ENCODE results near the gene PARG. TPM values are rescaled to one million over a fixed set of nuclear protein-coding genes. Genes with fewer than 3 reads are reported as not detected.
A peak's percentile ranks its signal among the peaks of the same experiment; 100 is the strongest.
"Not testable (repeated sequence)": the region's sequence is repeated elsewhere in the genome, so short reads cannot be mapped to it uniquely, and the experiment has no call there.

Gene PARG
- total RNA-seq, 1 donor from 2014 or later: 24.2 TPM

DNA sequence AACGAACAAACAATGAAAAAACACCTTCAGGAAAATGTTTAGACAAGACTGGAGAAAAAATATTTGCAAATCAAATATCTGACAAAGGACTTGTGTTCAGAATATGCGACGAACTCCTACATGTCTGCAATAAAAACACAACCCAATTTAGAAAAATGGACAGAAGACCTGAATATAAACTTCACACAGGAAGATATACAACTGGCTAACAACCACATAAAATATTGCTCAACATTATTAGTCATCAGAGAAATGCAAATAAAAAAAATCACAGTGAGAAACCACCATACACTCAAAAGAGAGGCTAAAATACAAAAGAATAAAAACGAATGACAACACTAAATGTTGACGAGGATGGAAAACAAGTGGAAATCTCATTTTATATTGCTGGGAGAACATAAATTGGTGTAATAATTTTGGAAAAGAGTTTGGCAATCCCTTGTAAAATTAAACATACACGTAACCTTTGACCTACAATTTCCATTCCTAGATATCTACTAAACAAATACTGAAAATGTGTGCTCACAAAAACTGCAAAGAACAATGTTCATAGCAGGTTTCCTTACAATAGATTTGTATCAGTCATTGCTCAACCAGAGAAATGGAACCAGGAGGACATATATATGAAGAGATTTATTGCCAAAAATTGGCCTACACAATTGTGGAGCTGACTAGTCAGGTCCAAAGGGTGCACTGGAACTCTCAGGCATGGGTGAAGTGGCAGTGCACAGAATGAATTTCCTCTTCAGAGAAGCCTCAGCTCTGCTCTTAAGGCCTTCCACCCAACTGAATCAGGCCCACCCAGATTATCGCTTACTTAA, 96.8 kb downstream of the PARG start:
- Mint-ChIP-seq H3K27me3 (ENCODE audit: low read depth) (no peaks in the 10 kb centered on the region), H3K9me3 (ENCODE audit: low read depth) (no peaks in the 10 kb centered on the region), H3K36me3 (ENCODE audit: low read depth) (peaks cover 11% of the 10 kb centered on the region), H3K27ac (ENCODE audit: unreplicated experiment) (peak overlapping the region; percentile 19), H3K4me3 (ENCODE audit: unreplicated experiment) (no peak overlapping the region), H3K4me1 (ENCODE audit: low read depth) (peaks cover 9% of the 10 kb centered on the region)
- TF ChIP-seq, protein P1, sequence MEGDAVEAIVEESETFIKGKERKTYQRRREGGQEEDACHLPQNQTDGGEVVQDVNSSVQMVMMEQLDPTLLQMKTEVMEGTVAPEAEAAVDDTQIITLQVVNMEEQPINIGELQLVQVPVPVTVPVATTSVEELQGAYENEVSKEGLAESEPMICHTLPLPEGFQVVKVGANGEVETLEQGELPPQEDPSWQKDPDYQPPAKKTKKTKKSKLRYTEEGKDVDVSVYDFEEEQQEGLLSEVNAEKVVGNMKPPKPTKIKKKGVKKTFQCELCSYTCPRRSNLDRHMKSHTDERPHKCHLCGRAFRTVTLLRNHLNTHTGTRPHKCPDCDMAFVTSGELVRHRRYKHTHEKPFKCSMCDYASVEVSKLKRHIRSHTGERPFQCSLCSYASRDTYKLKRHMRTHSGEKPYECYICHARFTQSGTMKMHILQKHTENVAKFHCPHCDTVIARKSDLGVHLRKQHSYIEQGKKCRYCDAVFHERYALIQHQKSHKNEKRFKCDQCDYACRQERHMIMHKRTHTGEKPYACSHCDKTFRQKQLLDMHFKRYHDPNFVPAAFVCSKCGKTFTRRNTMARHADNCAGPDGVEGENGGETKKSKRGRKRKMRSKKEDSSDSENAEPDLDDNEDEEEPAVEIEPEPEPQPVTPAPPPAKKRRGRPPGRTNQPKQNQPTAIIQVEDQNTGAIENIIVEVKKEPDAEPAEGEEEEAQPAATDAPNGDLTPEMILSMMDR (IDR thresholded peaks at IDR 0.05): no peak
- no peak for DNase-seq (ENCODE audit: low spot score)

DNA sequence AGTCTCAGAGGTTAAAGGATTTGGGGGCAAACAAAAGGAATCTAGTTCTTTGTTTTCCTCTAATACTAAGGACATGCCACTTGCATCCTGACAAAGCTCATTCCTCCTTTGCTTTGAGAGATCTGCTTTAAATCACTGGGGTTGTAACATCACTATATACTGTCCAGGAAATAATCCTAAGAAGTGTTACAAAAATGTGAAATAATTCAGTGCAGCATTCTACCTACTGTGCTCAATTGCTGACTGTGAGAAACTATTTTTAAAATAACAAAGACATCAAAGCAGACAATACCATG, 99.5 kb downstream of the PARG start:
- H3K4me3 Mint-ChIP-seq (ENCODE audit: unreplicated experiment); H3K9me3 Mint-ChIP-seq (ENCODE audit: low read depth); DNase-seq (ENCODE audit: low spot score); H3K27me3 Mint-ChIP-seq (ENCODE audit: low read depth); H3K27ac Mint-ChIP-seq (ENCODE audit: unreplicated experiment): not testable (repeated sequence)
- Mint-ChIP-seq H3K4me1 (ENCODE audit: low read depth) (peaks cover 22% of the 10 kb centered on the region), H3K36me3 (ENCODE audit: low read depth) (peaks cover 17% of the 10 kb centered on the region)

DNA sequence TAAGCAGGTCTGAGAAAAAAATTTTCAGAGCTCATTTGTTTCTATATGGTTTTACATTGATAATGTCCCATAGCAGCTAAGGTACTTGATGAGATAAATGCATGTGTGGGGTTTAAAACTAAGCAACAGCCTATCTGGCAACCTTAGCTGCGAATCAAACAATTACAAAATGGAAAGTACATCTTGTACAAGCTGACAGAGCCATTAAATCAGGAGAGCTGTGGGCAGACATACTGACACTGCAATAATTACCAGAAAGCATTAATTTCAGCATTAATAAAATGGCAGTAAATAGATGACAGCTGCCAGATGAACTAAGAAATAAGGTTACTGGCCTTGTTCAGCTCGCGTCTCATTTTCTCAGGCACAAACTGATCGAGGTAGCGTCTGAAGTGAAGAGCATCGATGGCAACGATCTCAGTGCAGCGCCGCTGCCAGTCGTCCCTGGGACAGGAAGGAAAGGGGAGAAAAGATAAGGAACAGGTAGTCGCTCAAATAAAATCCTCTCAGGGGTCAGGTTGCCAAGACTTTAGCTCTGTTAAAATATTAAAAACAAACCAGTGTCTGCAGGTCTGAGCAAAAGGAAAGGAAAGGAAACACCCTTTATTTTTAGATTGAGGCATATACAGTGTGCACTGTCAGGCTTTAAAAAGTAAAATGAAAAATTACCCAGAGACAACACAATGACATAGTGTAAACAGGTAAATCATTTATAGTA, 100.1 kb downstream of the PARG start:
- no peak overlapping the region for H3K27ac Mint-ChIP-seq (ENCODE audit: unreplicated experiment)
- no peaks in the 10 kb centered on the region for H3K9me3 Mint-ChIP-seq (ENCODE audit: low read depth)
- H3K27me3 Mint-ChIP-seq (ENCODE audit: low read depth): no peaks in the 10 kb centered on the region
- TF ChIP-seq, protein P1 (IDR thresholded peaks at IDR 0.05): no peak
- DNase-seq (ENCODE audit: low spot score): no peak
- H3K4me3 Mint-ChIP-seq (ENCODE audit: unreplicated experiment): no peak overlapping the region
- H3K36me3 Mint-ChIP-seq (ENCODE audit: low read depth): peaks cover 17% of the 10 kb centered on the region
- peaks cover 27% of the 10 kb centered on the region for H3K4me1 Mint-ChIP-seq (ENCODE audit: low read depth)

DNA sequence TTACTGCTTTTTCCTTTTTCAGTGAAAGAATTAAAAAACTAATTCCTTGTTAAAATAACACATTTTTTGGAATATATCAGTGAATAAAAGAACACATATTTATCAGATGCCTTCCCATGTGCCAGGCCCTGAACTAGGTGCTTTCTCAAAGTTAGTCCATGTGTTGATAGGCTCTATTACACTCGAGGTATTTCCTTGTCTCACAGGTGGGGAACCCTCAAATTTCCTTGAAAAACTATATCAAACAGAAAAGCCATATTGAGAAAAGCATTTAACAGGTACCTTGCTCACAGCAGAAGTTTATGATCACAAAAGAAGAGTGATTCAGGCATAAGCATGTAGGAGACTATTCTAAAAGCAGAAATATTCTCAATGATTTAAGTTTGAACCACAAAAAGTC, 104.1 kb downstream of the PARG start:
- Mint-ChIP-seq H3K36me3 (ENCODE audit: low read depth) (peaks cover 14% of the 10 kb centered on the region), H3K27ac (ENCODE audit: unreplicated experiment) (peak overlapping the region; percentile 77), H3K27me3 (ENCODE audit: low read depth) (no peaks in the 10 kb centered on the region), H3K4me3 (ENCODE audit: unreplicated experiment) (no peak overlapping the region), H3K9me3 (ENCODE audit: low read depth) (no peaks in the 10 kb centered on the region), H3K4me1 (ENCODE audit: low read depth) (peaks cover 21% of the 10 kb centered on the region)
- DNase-seq (ENCODE audit: low spot score): no peak
- TF ChIP-seq, protein P1 (IDR thresholded peaks at IDR 0.05): no peak

DNA sequence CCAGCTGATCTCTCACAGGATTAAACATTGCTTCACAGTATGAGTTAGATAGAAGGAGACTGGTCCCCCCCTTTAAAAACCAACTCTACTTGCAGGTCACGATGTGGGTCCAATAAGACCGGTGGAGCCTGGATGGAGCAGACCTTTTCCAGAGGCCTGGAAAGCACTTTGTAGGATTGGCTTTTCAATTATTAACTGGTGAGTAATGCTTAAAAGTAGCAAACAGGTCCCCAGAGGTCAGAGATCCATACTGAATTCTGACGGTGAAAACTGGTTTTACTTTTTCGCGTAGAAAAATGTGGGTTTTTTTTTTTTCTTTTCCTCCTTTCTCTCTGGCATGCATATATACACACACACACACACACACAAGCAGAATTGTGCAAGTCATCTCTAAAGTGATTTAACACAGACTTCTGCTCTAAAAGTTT, 104.8 kb downstream of the PARG start:
- H3K27me3 Mint-ChIP-seq (ENCODE audit: low read depth): no peaks in the 10 kb centered on the region
- TF ChIP-seq, protein P1 (IDR thresholded peaks at IDR 0.05): no peak
- H3K9me3 Mint-ChIP-seq (ENCODE audit: low read depth): no peaks in the 10 kb centered on the region
- no peak overlapping the region for H3K4me3 Mint-ChIP-seq (ENCODE audit: unreplicated experiment)
- peaks cover 24% of the 10 kb centered on the region for H3K4me1 Mint-ChIP-seq (ENCODE audit: low read depth)
- H3K36me3 Mint-ChIP-seq (ENCODE audit: low read depth): peaks cover 17% of the 10 kb centered on the region
- H3K27ac Mint-ChIP-seq (ENCODE audit: unreplicated experiment): peak overlapping the region; percentile 77
- DNase-seq (ENCODE audit: low spot score): no peak

All from chondrocyte (in vitro differentiated cells).